HL-60 (cell line): ENCODE measurements around the gene TUBB3.

Experiments
- DNase-seq, 2 experiments: peaks; one replicate each; pipeline ENCODE4 v3.0.0-alpha.2; 2010 to 2020; ENCODE audit warnings: low read depth in 1 of 2, low spot score in 1 of 2
- H3K27ac ChIP-seq: fragments of 250-450 bp; sonication (Bioruptor Pico); replicated peaks from 2 replicates; pipeline ENCODE4 v1.5.1; 2020; ENCODE audit warnings: mild to moderate bottlenecking, moderate library complexity
- H3K27me3 ChIP-seq: fragments of 250-450 bp; sonication (Bioruptor Pico); 2 replicates; pipeline ENCODE4 v1.5.1; 2021; ENCODE audit warnings: mild to moderate bottlenecking, moderate library complexity; ENCODE audit not compliant: insufficient read depth, poor library complexity, severe bottlenecking
- H3K4me3 ChIP-seq: replicated peaks from 2 replicates; pipeline ENCODE4 v1.5.1; 2011; ENCODE audit warnings: mild to moderate bottlenecking, control low read depth, low read length; ENCODE audit not compliant: insufficient read depth
- GABPA ChIP-seq: IDR thresholded peaks from 2 replicates; pipeline ENCODE4 v1.6.1; 2012; ENCODE audit warnings: low read depth
- POLR2AphosphoS5 ChIP-seq: IDR thresholded peaks from 2 replicates; pipeline ENCODE4 v1.6.1; 2012; ENCODE audit warnings: low read depth
- REST ChIP-seq: IDR thresholded peaks from 2 replicates; pipeline ENCODE4 v1.6.1; 2012; ENCODE audit warnings: low read depth; ENCODE audit not compliant: insufficient replicate concordance
- SPI1 ChIP-seq: IDR thresholded peaks from 2 replicates; pipeline ENCODE4 v1.6.1; 2012; ENCODE audit warnings: low read depth, mild to moderate bottlenecking, borderline replicate concordance
- TF ChIP-seq, protein P1 (sequence below): IDR thresholded peaks from one replicate; pipeline ENCODE4 v1.5.1; 2011; ENCODE audit warnings: low read length, control low read depth, inconsistent platforms; ENCODE audit not compliant: insufficient read depth

TUBB3 gene

GRCh38 chr16:89909777-89910716, 13.1 kb upstream of the TUBB3 start:
- Histone ChIP-seq H3K4me3 (no peak overlapping the region), H3K27me3 (no peaks in the 10 kb centered on the region), H3K27ac (no peak overlapping the region)
- DNase-seq, result peak in 1 of 2 experiments; percentile 35
- TF ChIP-seq, protein P1, sequence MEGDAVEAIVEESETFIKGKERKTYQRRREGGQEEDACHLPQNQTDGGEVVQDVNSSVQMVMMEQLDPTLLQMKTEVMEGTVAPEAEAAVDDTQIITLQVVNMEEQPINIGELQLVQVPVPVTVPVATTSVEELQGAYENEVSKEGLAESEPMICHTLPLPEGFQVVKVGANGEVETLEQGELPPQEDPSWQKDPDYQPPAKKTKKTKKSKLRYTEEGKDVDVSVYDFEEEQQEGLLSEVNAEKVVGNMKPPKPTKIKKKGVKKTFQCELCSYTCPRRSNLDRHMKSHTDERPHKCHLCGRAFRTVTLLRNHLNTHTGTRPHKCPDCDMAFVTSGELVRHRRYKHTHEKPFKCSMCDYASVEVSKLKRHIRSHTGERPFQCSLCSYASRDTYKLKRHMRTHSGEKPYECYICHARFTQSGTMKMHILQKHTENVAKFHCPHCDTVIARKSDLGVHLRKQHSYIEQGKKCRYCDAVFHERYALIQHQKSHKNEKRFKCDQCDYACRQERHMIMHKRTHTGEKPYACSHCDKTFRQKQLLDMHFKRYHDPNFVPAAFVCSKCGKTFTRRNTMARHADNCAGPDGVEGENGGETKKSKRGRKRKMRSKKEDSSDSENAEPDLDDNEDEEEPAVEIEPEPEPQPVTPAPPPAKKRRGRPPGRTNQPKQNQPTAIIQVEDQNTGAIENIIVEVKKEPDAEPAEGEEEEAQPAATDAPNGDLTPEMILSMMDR, result peak; percentile 24
- TF ChIP-seq GABPA, result no peak

DNA sequence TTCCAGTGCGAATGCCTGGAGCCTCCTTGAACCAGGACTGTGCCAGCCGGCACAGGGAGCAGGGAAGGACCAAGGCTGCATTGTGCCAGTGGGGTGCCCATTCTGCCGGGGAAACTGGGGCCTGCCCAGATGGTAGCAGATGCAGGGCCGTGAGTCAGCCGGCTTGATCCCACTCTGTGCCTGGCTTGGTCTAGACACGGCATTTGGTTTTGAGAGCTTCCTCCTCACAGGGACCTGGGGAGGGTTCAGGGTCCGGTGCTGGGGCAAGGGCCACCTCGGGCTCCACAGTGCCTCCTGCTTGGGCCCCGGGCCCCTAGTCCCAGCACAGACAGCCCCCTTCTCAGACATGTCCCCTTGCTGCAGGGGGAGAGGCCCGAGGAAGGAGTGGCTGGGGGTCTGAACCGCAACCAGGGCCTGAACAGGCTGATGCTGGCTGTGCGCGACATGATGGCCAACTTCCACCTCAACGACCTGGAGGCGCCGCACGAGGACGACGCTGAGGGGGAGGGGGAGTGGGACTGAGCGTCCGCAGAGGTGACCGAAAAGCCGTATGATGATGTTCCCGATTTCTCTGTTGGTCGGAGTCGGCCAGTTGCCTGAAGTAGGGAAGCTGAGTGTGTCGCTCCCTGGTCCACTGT, 12.3 kb upstream of the TUBB3 start:
- H3K27ac ChIP-seq, result no peak overlapping the region

GRCh38 chr16:89911375-89911774, 11.8 kb upstream of the TUBB3 start:
- no peak for DNase-seq
- H3K27me3 ChIP-seq, result no peaks in the 10 kb centered on the region
- TF ChIP-seq POLR2AphosphoS5, result no peak
- no peak for TF ChIP-seq REST
- TF ChIP-seq, protein P1, result no peak
- TF ChIP-seq GABPA, result no peak
- TF ChIP-seq SPI1, result no peak
- no peak overlapping the region for H3K4me3 ChIP-seq
- no peak overlapping the region for H3K27ac ChIP-seq

More for the DNA sequence above, 12.3 kb upstream of the TUBB3 start:
- Histone ChIP-seq H3K27me3 (no peaks in the 10 kb centered on the region), H3K4me3 (no peak overlapping the region)
- no peak for TF ChIP-seq GABPA
- TF ChIP-seq POLR2AphosphoS5, result no peak
- no peak for TF ChIP-seq REST
- TF ChIP-seq, protein P1, result no peak
- no peak for TF ChIP-seq SPI1
- DNase-seq, result no peak
